Skeletal muscle satellite cell (primary cell): ENCODE measurements around the gene TMPRSS9.
A peak's percentile ranks its signal among the peaks of the same experiment; 100 is the strongest.

Experiments
- H3K27me3 ChIP-seq: 2 replicates; pipeline ENCODE4 v1.7.0; 2013; ENCODE audit warnings: low read length; ENCODE audit not compliant: control insufficient read depth, insufficient read depth
- H3K36me3 ChIP-seq: 2 replicates; pipeline ENCODE4 v1.7.0; 2013; ENCODE audit warnings: mild to moderate bottlenecking, control low read depth, low read length; ENCODE audit not compliant: insufficient read depth
- H3K4me1 ChIP-seq: 2 replicates; pipeline ENCODE4 v1.7.0; 2013; ENCODE audit warnings: low read length; ENCODE audit not compliant: control insufficient read depth, insufficient read depth
- H3K4me2 ChIP-seq: 2 replicates; pipeline ENCODE4 v1.7.0; 2013; ENCODE audit warnings: mild to moderate bottlenecking, low read length
- H3K4me3 ChIP-seq: 2 replicates; pipeline ENCODE4 v1.7.0; 2013; ENCODE audit warnings: low read length
- H3K9ac ChIP-seq: 2 replicates; pipeline ENCODE4 v1.7.0; 2013; ENCODE audit warnings: mild to moderate bottlenecking, low read depth, low read length, moderate library complexity
- H3K9me3 ChIP-seq: replicated peaks from 2 replicates; pipeline ENCODE4 v1.7.0; 2013; ENCODE audit warnings: mild to moderate bottlenecking, control low read depth, low read length

The TMPRSS9 gene

DNA sequence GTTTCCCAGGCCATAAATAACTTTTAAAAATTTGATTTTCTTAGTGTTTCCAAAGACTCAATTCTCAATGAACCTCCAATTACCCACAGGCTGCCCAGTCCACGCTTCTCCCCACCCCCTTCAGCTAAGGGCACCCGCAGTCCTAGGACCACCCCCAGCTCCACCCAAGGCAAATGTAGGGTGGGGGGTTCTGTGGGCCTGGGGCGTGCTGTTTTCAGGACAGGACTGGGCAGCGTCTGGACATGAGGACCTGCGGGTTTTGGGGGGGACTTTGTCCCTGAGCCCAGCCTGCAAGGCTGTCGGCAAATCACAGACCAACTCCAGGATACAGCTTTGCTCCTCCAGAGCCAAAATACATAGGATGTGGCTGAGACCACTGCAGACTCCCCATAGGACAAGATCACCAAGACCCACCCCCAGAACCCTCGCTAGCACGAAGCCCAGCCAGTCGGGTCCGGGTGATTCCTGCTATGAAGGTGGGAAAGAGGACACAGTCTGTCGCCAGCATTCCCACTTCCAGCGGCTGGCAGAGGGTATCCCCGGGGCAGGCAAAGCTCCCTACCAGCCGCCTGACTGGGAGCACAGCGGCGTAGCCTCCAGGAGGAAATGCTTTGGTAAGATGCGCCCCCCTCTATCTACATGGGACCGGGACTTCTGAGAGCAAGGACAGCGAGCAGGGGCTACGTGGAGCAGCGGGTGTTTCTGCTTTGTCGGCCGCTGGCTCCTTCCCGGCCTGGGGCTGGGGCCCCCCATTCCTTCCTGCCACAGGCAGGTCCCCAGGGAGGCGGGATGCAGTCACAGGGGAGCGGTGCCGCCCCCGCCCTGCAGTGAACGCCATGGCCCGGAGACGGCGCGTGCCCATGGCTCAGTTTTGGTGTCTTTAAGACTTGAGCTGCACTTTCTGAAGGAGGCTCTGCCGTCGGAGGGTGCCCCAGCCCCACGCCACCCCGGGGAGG lies 69.0 kb downstream of the TMPRSS9 start:
- H3K27me3 ChIP-seq = no peaks in the 10 kb centered on the region
- no peak overlapping the region for H3K4me3 ChIP-seq
- no peaks in the 10 kb centered on the region for H3K9me3 ChIP-seq
- peaks cover 33% of the 10 kb centered on the region for H3K4me1 ChIP-seq
- peak overlapping the region; percentile 96 for H3K4me2 ChIP-seq
- peaks cover 44% of the 10 kb centered on the region for H3K36me3 ChIP-seq
- no peak overlapping the region for H3K9ac ChIP-seq

DNA sequence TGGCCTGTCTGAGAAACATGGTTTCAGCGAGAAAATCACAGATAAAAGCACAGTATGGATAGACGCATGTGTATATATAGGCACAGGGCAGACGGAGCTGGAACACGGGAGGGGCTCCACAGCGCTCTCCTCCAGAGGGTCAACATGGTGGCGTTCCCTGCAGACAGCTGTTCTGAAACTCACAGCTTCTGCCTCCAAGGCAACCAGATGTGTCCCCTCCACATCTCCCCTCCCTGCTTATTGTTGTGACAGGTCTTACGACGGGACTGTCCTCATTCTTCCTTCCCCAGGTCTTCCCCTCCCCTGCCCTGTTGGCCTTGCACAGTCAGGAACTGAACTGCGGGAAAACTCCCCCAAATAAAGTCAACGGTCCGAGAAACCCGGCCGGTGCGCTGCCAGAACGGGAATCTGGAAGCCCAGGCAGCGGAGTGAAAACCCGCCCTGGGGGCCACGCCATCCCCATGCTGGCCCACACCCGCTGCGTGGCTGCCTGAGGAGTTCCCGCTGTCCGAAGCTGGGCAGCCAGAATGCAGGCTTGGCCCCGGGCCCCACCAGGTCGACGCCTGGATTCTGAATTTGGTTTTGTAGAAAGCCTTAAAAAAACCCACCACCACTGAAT lies 70.0 kb downstream of the TMPRSS9 start:
- H3K4me2 ChIP-seq = no peak overlapping the region
- H3K27me3 ChIP-seq = no peaks in the 10 kb centered on the region
- H3K4me1 ChIP-seq = peaks cover 28% of the 10 kb centered on the region
- H3K9ac ChIP-seq = no peak overlapping the region
- H3K9me3 ChIP-seq = no peaks in the 10 kb centered on the region
- H3K4me3 ChIP-seq = no peak overlapping the region
- peaks cover 50% of the 10 kb centered on the region for H3K36me3 ChIP-seq

DNA sequence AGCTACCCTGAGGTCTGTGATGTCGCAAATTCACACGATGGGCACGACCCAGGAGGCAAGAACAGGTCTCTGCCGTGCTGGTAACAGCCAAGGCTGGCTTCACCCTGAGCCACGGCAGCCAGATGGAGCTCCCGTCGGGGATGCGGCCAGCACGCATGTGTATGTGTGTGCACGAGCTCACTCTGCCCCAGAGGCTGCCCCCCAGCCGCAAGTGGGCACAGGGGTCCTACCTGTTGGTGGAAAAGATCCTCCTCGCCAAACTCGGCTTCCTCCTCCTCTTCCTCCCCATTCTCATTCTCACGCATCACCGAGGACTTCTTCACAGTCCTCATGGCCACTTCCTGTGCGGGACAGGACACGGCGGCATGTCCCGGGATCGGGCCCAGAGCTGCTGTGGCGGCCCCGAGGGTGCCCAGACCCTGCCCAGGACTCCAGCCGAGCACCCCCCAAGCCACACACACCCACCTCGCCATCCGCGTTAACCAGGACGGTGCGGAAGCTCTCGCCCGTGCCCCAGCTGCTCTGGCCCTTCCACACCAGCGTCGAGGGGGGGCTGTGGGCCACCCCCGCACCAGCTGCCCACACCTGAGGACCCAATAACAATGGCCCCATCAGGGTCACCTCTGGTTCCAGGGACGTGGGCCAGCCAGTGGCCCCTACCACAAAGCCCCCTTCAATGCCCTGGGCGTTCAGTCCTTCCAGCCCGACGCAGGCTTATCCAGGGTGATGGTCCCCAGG lies 71.4 kb downstream of the TMPRSS9 start:
- H3K4me3 ChIP-seq = no peak overlapping the region
- no peak overlapping the region for H3K9ac ChIP-seq
- no peaks in the 10 kb centered on the region for H3K9me3 ChIP-seq
- H3K36me3 ChIP-seq = peaks cover 47% of the 10 kb centered on the region
- H3K27me3 ChIP-seq = no peaks in the 10 kb centered on the region
- H3K4me1 ChIP-seq = peaks cover 14% of the 10 kb centered on the region
- no peak overlapping the region for H3K4me2 ChIP-seq

DNA sequence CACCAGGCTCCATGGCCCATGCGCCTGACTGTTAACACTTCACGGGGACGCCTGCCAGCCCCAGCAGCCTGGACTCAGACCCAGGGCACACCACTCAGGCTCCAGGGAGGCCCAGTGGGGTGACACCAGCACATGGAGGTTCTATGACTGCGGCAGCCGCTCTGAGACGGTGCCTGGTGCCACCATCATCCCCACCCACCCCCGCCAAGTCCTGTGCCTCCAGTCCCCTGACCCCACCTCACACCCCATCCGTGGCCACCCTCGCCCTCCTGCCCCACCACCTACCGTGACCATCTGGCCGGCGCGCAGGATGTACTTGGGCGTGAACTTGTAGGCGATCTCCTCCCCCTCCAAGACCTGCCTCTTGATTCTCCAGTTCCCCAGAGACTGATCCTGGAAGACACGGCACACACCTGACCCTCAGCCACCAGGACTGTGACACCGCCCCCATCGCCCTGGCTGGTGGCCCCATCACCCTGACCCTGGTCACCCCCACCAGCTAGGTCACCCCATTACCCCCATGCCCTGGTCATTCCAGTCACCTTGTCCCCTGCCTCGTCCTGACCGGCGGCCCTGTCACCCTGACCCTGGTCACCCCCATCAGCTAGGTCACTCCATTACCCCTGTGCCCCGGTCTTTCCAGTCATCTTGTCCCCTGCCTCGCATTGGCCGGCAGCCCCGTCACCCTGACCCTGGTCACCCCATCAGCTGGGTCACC lies 72.2 kb downstream of the TMPRSS9 start:
- no peak overlapping the region for H3K9ac ChIP-seq
- H3K36me3 ChIP-seq = peaks cover 53% of the 10 kb centered on the region
- peaks cover 10% of the 10 kb centered on the region for H3K4me1 ChIP-seq

DNA sequence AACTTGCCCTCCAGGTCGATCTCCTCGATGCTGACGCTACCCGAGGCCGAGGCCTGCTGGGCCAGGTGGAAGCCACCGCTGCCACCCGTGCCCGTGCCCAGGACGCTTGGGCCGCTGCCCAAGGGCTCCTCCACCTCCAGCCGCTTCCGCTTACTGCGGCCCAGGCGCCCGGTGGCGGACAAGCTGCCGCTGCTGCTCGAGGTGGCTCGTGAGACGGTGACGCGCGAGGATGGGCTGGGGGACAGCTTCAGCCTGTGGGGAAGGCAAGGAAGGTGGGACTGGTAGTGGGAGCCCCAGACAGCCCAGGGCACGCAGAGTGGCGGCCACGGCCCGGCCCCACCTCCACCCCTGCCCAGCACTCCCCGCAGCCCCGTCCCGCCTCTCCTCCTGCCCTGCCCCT lies 73.8 kb downstream of the TMPRSS9 start:
- H3K36me3 ChIP-seq = peaks cover 67% of the 10 kb centered on the region
- no peaks in the 10 kb centered on the region for H3K4me1 ChIP-seq
- H3K4me2 ChIP-seq = no peak overlapping the region
- H3K27me3 ChIP-seq = no peaks in the 10 kb centered on the region
- H3K4me3 ChIP-seq = no peak overlapping the region
- H3K9me3 ChIP-seq = no peaks in the 10 kb centered on the region
- no peak overlapping the region for H3K9ac ChIP-seq

More for the DNA sequence above, 72.2 kb downstream of the TMPRSS9 start:
- Histone ChIP-seq H3K4me3 (no peak overlapping the region), H3K9me3 (no peaks in the 10 kb centered on the region), H3K4me2 (no peak overlapping the region), H3K27me3 (no peaks in the 10 kb centered on the region)

DNA sequence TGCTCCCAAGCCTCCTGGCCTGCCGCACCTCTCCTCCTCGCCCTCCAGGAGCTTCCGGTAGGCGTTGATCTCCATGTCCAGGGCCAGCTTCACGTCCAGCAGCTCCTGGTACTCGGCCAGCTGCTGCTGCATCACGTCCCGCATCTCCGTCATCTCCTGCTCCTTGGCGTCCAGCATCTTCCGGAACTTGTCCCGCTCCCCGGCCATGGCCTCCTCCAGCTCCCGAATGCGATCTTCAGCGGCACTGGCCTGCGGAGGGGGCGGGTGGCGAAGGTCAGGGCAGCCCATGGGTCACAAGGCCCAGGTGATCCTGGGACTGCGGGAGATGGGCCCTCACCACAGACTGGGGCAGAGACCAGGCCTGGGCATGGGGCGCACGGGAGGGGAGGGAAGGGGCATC lies 74.2 kb downstream of the TMPRSS9 start:
- Histone ChIP-seq H3K27me3 (no peaks in the 10 kb centered on the region), H3K4me1 (no peaks in the 10 kb centered on the region), H3K36me3 (peaks cover 68% of the 10 kb centered on the region), H3K9ac (no peak overlapping the region), H3K4me2 (no peak overlapping the region), H3K9me3 (no peaks in the 10 kb centered on the region), H3K4me3 (no peak overlapping the region)

DNA sequence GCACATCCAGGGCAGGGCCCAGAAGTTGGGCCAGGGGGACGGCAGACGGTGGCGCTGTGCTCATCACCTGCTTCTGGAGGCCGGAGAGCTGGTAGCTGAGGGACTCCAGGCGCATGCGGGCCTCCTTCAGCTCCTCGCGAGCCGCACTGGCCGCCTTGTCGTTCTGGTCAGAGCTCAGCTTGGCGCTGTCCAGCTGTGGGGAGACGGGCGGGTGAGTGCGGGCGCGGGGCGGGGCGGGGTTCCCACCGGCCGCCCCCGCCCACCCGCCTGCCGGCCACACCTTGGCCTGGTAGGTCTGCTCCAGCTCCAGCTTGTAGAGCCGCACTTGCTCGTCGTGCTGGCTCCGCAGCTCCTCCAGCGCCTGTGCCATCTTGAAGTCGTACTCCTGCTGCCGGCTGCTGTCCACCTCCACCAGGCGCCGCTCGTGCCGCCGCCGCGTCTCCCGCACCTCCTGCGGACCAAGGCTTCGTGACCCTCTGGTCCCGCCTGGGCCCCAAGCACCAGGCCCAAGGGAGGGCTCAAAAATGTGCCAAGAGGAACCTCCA lies 74.7 kb downstream of the TMPRSS9 start:
- Histone ChIP-seq H3K36me3 (peaks cover 65% of the 10 kb centered on the region), H3K9ac (no peak overlapping the region), H3K27me3 (no peaks in the 10 kb centered on the region), H3K9me3 (no peaks in the 10 kb centered on the region), H3K4me1 (no peaks in the 10 kb centered on the region), H3K4me2 (no peak overlapping the region), H3K4me3 (no peak overlapping the region)

DNA sequence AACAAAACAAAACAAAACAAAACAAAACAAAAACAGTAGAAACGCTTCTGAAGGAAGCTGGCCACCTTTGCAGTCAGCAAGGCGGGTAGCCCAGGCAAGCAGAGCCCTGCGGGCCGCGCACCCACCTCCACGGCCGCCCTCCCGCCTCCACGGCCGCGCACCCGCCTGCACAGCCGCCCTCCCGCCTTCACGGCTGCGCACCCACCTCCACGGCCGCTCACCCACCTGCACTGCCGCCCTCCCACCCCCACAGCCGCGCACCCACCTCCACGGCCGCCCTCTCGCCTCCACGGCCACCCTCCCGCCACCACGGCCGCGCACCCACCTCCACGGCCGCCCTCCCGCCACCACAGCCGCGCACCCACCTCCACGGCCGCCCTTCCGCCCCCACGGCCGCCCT lies 76.3 kb downstream of the TMPRSS9 start:
- Histone ChIP-seq H3K4me1 (no peaks in the 10 kb centered on the region), H3K27me3 (no peaks in the 10 kb centered on the region), H3K9ac (no peak overlapping the region), H3K4me3 (no peak overlapping the region), H3K36me3 (peaks cover 55% of the 10 kb centered on the region), H3K9me3 (no peaks in the 10 kb centered on the region), H3K4me2 (no peak overlapping the region)

DNA sequence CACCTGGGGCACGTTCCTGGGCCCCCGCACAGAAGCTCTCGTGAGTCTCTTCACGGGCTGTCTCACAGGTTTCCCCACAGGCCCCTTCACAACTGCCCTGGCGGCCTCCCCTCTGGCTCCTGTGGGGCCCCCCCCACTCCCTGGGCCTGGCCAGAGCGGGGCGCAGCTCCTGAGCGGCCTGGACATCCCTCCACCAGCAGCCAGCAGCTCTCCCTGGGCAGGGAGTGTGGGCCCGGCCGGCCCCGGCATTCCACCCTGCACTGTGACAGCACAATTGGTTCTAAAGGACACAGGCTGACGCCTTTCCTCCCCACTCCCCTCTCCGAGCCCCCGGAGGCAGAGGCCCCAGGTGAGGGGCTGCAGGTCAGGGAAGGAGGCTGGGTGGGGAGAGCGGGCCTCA lies 76.9 kb downstream of the TMPRSS9 start:
- H3K4me1 ChIP-seq = no peaks in the 10 kb centered on the region
- peaks cover 56% of the 10 kb centered on the region for H3K36me3 ChIP-seq
- no peak overlapping the region for H3K9ac ChIP-seq
- no peak overlapping the region for H3K4me3 ChIP-seq
- H3K4me2 ChIP-seq = no peak overlapping the region
- H3K9me3 ChIP-seq = no peaks in the 10 kb centered on the region
- no peaks in the 10 kb centered on the region for H3K27me3 ChIP-seq

DNA sequence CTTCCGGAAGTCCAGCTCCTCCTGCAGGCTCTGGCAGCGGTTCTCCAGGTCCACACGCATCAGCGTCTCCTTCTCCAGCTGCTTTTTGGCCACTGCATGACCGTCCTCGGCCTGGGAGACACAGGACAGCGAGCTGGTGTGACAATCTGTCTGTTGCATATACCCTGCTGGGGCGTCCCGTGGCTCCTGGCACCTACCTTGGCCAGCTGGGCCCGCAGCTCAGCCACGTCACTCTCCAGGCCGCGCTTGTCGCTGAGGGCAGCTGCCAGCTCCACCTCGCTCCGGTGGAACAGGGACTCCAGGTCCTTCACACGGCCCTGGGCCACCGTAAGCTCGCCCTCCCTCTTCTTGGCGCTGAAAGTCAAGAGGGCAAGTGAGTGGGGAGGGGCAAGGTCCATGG lies 78.1 kb downstream of the TMPRSS9 start:
- Histone ChIP-seq H3K27me3 (no peaks in the 10 kb centered on the region), H3K36me3 (peaks cover 60% of the 10 kb centered on the region), H3K4me2 (no peak overlapping the region), H3K4me1 (no peaks in the 10 kb centered on the region), H3K9ac (no peak overlapping the region), H3K9me3 (no peaks in the 10 kb centered on the region), H3K4me3 (no peak overlapping the region)

DNA sequence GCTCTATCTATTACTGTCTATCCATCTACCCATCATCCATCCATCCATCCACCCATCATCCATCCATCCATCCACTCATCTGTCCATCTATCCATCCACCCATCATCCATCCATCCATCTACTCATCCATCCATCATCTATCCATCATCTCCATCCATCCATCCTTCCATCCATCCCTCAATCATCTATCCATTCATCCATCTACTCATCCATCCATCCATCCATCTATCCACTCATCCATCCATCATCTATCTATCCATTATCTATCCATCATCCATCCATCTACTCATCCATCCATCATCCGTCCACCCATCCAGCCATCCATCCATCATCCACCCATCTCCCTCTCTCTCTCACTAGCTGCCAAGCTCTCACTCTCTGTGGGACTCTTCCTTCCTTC lies 80.5 kb downstream of the TMPRSS9 start:
- no peak overlapping the region for H3K4me3 ChIP-seq

More for the DNA sequence above, 80.5 kb downstream of the TMPRSS9 start:
- Histone ChIP-seq H3K4me2 (no peak overlapping the region), H3K4me1 (no peaks in the 10 kb centered on the region), H3K36me3 (peaks cover 62% of the 10 kb centered on the region), H3K27me3 (no peaks in the 10 kb centered on the region), H3K9ac (no peak overlapping the region), H3K9me3 (no peaks in the 10 kb centered on the region)
